K562 (cell line): ENCODE data around the gene MBP. TPM values are rescaled to one million over a fixed set of nuclear protein-coding genes. Genes with fewer than 3 reads are reported as not detected.

ENCODE experiments used
- ATAC-seq: fragments of 200-7000 bp; cut with Tn5 transposase; 3 replicates; pipeline ENCODE4 v1.9.1; 2020; ENCODE audit warnings: moderate library complexity
- BruUV-seq: library from RNA; stranded (reverse); fragments of 400-500 nt; replicated peaks from 2 replicates; lab custom pipeline; 2021; lab: Mats Ljungman, UMichigan
- CTCF ChIA-PET: fragments of 300-600 bp; formaldehyde crosslinking; extraction: SDS; loops from one replicate; lab custom pipeline; 2021; ENCODE audit warnings: low intra/inter-chr PET ratio; lab: Yijun Ruan, JAX
- POLR2A ChIA-PET: fragments of 300-600, 350-650 bp; sonication (Branson Sonifier 250); formaldehyde crosslinking; extraction: SDS; loops from one replicate; lab custom pipeline; 2021; ENCODE audit warnings: antibody characterized with exemption, inconsistent platforms; lab: Yijun Ruan, JAX
- DNase-seq, 4 experiments: peaks; one replicate each; pipeline versions ENCODE4 v3.0.0 to v3.0.0-alpha.2; 2011 to 2018; ENCODE audit warnings: low spot score in 3 of 4, mixed read lengths in 3 of 4; ENCODE audit errors: extremely low read depth in 1 of 4
- FAIRE-seq: peaks from 2 replicates; lab custom pipeline; 2011; peaks lifted over from hg19 to GRCh38; lab: Jason Lieb, UNC
- H2AFZ ChIP-seq: 2 replicates; pipeline ENCODE4 v1.6.0; 2011; ENCODE audit warnings: low read depth, low read length, control low read depth, inconsistent platforms
- H3K27ac ChIP-seq: fragments of 200-600 bp; 3 replicates; pipeline ENCODE4 v1.8.0; 2011; ENCODE audit warnings: low read depth, mild to moderate bottlenecking, control low read depth, inconsistent platforms, low read length, moderate library complexity, mixed read lengths; ENCODE audit errors: extremely low read depth
- H3K27me3 ChIP-seq, 2 experiments: fragments of 300-600 bp in 1 of 2; 2 replicates in 1 of 2; 3 replicates in 1 of 2; pipeline versions ENCODE4 v1.6.0 to v1.8.0; 2011; ENCODE audit warnings: inconsistent platforms in 2 of 2, low read length in 2 of 2, mild to moderate bottlenecking in 1 of 2, mixed read lengths in 1 of 2, moderate library complexity in 1 of 2; ENCODE audit not compliant: control insufficient read depth in 2 of 2, insufficient read depth in 2 of 2
- H3K36me3 ChIP-seq: fragments of 300-600 bp; 3 replicates; pipeline ENCODE4 v1.8.0; 2011; ENCODE audit warnings: mild to moderate bottlenecking, low read length, inconsistent platforms; ENCODE audit not compliant: control insufficient read depth, insufficient read depth
- H3K4me1 ChIP-seq, 2 experiments: fragments of 200-600 bp in 1 of 2; replicated peaks in 1 of 2; 2 replicates in 1 of 2; 3 replicates in 1 of 2; pipeline versions ENCODE4 v1.5.1 to v1.8.0; 2011; ENCODE audit warnings: inconsistent platforms in 2 of 2, low read length in 2 of 2, mild to moderate bottlenecking in 1 of 2, mixed read lengths in 1 of 2, moderate library complexity in 1 of 2; ENCODE audit not compliant: control insufficient read depth in 2 of 2, insufficient read depth in 2 of 2
- H3K4me2 ChIP-seq: 2 replicates; pipeline ENCODE4 v1.6.1; 2011; ENCODE audit warnings: low read length, control low read depth, inconsistent platforms, mixed read lengths; ENCODE audit not compliant: insufficient read depth
- H3K4me3 ChIP-seq: fragments of 200-600 bp; sonication (generic), shearing (Covaris generic); 2 replicates; pipeline ENCODE4 v1.5.1; 2016; ENCODE audit warnings: control low read depth, inconsistent platforms
- H3K79me2 ChIP-seq: fragments of 200-600 bp; 3 replicates; pipeline ENCODE4 v1.8.0; 2011; ENCODE audit warnings: low read length, inconsistent platforms; ENCODE audit not compliant: control insufficient read depth, insufficient read depth
- H3K9ac ChIP-seq, 2 experiments: 2 replicates each; pipeline versions ENCODE4 v1.6.0 to v1.6.1; 2011; ENCODE audit warnings: low read depth in 2 of 2, low read length in 2 of 2, control low read depth in 1 of 2, inconsistent platforms in 1 of 2, mild to moderate bottlenecking in 1 of 2, mixed read lengths in 1 of 2; ENCODE audit not compliant: insufficient read depth in 1 of 2
- H3K9me1 ChIP-seq: one replicate; pipeline ENCODE4 v1.6.0; 2011; ENCODE audit warnings: inconsistent platforms, mild to moderate bottlenecking, low read length, moderate library complexity; ENCODE audit not compliant: control insufficient read depth, insufficient read depth
- H3K9me3 ChIP-seq: replicated peaks from 2 replicates; pipeline ENCODE4 v1.5.1; 2011; ENCODE audit warnings: low read depth, low read length, inconsistent platforms; ENCODE audit not compliant: control insufficient read depth, insufficient read depth
- H4K20me1 ChIP-seq: replicated peaks from 2 replicates; pipeline ENCODE4 v1.6.1; 2011; ENCODE audit warnings: low read length, inconsistent platforms, mixed read lengths; ENCODE audit not compliant: control insufficient read depth, insufficient read depth
- ARHGAP35 ChIP-seq: fragments of 450-650 bp; IDR thresholded peaks from 2 replicates; pipeline ENCODE4 v1.6.1; 2018; ENCODE audit not compliant: partially characterized antibody
- CHAMP1 ChIP-seq: fragments of 450-650 bp; IDR thresholded peaks from 2 replicates; pipeline ENCODE4 v1.6.1; 2016; ENCODE audit warnings: mild to moderate bottlenecking
- CHCHD3 ChIP-seq: fragments of 250-450 bp; sonication (Bioruptor Pico); IDR thresholded peaks from 2 replicates; pipeline ENCODE4 v2.1.2; 2022; ENCODE audit warnings: mild to moderate bottlenecking
- CREB1 ChIP-seq, 2 experiments: sonication (generic) in 1 of 2; formaldehyde crosslinking in 1 of 2; IDR thresholded peaks; 2 replicates each; pipeline versions ENCODE4 v1.6.1 to v1.8.0; 2012 to 2022; ENCODE audit warnings: inconsistent platforms in 1 of 2, mild to moderate bottlenecking in 1 of 2, missing genetic modification reagents in 1 of 2, moderate library complexity in 1 of 2
- ETS1 ChIP-seq: conservative IDR thresholded peaks from 2 replicates; pipeline ENCODE4 v1.6.1; 2011; ENCODE audit warnings: low read depth, mild to moderate bottlenecking, low read length; ENCODE audit not compliant: control insufficient read depth
- HMG20B ChIP-seq: fragments of 250-450 bp; sonication (Bioruptor Pico); IDR thresholded peaks from 2 replicates; pipeline ENCODE4 v1.5.0; 2021; ENCODE audit warnings: mild to moderate bottlenecking
- IRF1 ChIP-seq: sonication (generic); formaldehyde crosslinking; IDR thresholded peaks from 2 replicates; pipeline ENCODE4 v1.8.0; 2022; ENCODE audit warnings: missing genetic modification reagents, mild to moderate bottlenecking, borderline replicate concordance
- KDM4B ChIP-seq, 2 experiments: fragments of 450-650 bp in 1 of 2; sonication (generic) in 1 of 2; IDR thresholded peaks; 2 replicates each; pipeline ENCODE4 v1.6.1; 2016 to 2017; ENCODE audit warnings: borderline replicate concordance in 2 of 2, antibody characterized with exemption in 1 of 2, low read depth in 1 of 2, mild to moderate bottlenecking in 1 of 2
- KLF13 ChIP-seq: fragments of 450-650 bp; IDR thresholded peaks from 2 replicates; pipeline ENCODE4 v1.6.1; 2016; ENCODE audit warnings: missing genetic modification characterization, low read depth, mild to moderate bottlenecking, missing compliant biosample characterization, moderate library complexity, borderline replicate concordance
- NCOA2 ChIP-seq, 2 experiments: fragments of 450-650 bp; IDR thresholded peaks; 2 replicates each; pipeline ENCODE4 v1.6.1; 2018; ENCODE audit warnings: mild to moderate bottlenecking in 2 of 2, moderate library complexity in 1 of 2; ENCODE audit not compliant: partially characterized antibody in 2 of 2
- NELFE ChIP-seq: IDR thresholded peaks from 2 replicates; pipeline ENCODE4 v1.6.1; 2011; ENCODE audit warnings: mild to moderate bottlenecking; ENCODE audit not compliant: insufficient read depth, insufficient read length
- SAP30 ChIP-seq: fragments of 200-600 bp; sonication (generic); IDR thresholded peaks from 2 replicates; pipeline ENCODE4 v1.6.1; 2012; ENCODE audit warnings: borderline replicate concordance, low read depth, mild to moderate bottlenecking, moderate library complexity, low read length, control low read depth, inconsistent platforms; ENCODE audit not compliant: insufficient read depth, poor library complexity, severe bottlenecking
- SPI1 ChIP-seq: IDR thresholded peaks from 2 replicates; pipeline ENCODE4 v1.6.1; 2011; ENCODE audit warnings: low read depth, low read length, control low read depth, borderline replicate concordance
- ZNF551 ChIP-seq: fragments of 250-450 bp; sonication (Bioruptor Pico); IDR thresholded peaks from 2 replicates; pipeline ENCODE4 v1.5.0; 2021; ENCODE audit warnings: mild to moderate bottlenecking, moderate library complexity
- ZNF583 ChIP-seq: fragments of 250-450 bp; sonication (Bioruptor Pico); IDR thresholded peaks from 2 replicates; pipeline ENCODE4 v1.4.0; 2020
- WGBS: fragments of 100-300 bp; shearing (Covaris generic); methylation state at CpG from one replicate; pipeline ENCODE4 v1.1.6; 2016; ENCODE audit warnings: low coverage, mixed read lengths; ENCODE audit not compliant: insufficient coverage; ENCODE audit errors: missing lambda C conversion rate; 5-methylcytosine and 5-hydroxymethylcytosine counted together
- in situ Hi-C: fragments of 300-500 bp; cut with MboI; formaldehyde crosslinking; loops from 4 replicates; pipeline ENCODE4 v1.15.0; 2018; ENCODE audit warnings: inconsistent platforms, mixed read lengths
- intact Hi-C: fragments of 100-400 bp; cut with micrococcal nuclease; formaldehyde crosslinking; loops from 2 replicates; pipeline ENCODE4 v1.14.2; 2022
- polyA plus RNA-seq, 8 experiments: library from polyadenylated mRNA; depleted of rRNA in 4 of 8; stranded (reverse) in 5 of 8; unstranded in 3 of 8; fragments of >200 nt; fragmentation: Nextera tagmentation in 2 of 8; fragmentation: Illumina TruSeq in 1 of 8; extraction: Ambion mirVana in 2 of 8; extraction: Trizol in 1 of 8; gene quantifications; 2 replicates each; pipeline versions ENCODE4 v1.2.1 to v1.2.3, GENCODE V29; 2011 to 2014; ENCODE audit warnings: inconsistent platforms in 1 of 8, missing spikeins in 1 of 8
- total RNA-seq, 7 experiments: library from RNA; depleted of rRNA in 6 of 7; stranded (reverse); fragments of >200 nt in 6 of 7; fragmentation: Illumina TruSeq in 2 of 7; extraction: Trizol in 2 of 7; gene quantifications; 2 replicates each; pipeline versions ENCODE4 v1.2.1 to v1.2.3, GENCODE V29; 2011 to 2021; ENCODE audit warnings: low replicate concordance in 1 of 7

Gene MBP
- total and polyA plus RNA-seq, 9 of the 15 experiments (the other 6 are each of a cell fraction or from before 2014, with no cell fraction given): 0.09 TPM; not detected in 8

- Histone ChIP-seq H3K9me1 (no peaks in the 10 kb centered on the region), H3K36me3 (no peaks in the 10 kb centered on the region), H3K27me3 (peaks cover 0 to 18% of the 10 kb centered on the region in 2 experiments; a peak in 3 of 5 replicates), H3K79me2 (no peaks in the 10 kb centered on the region), H4K20me1 (no peaks in the 10 kb centered on the region), H3K4me3 (no peak overlapping the region), H3K27ac (no peak overlapping the region), H3K4me2 (no peak overlapping the region), H3K9ac (no peak overlapping the region), H3K9me3 (no peaks in the 10 kb centered on the region), H3K4me1 (no peaks in the 10 kb centered on the region), H2AFZ (no peak overlapping the region)
- in situ Hi-C loops (no loop called here), intact Hi-C loops (no loop called here)
- POLR2A ChIA-PET: no interaction called here
- no peak for ATAC-seq
- CTCF ChIA-PET: no interaction called here
- WGBS: under 1% methylated on average over 11 of the region's 13 CpGs
- no peak for DNase-seq
- no TSS peak for BruUV-seq
- no peak for FAIRE-seq
- TF ChIP-seq ZNF551 (CRISPR knock-in tag): no peak
- TF ChIP-seq KDM4B (IDR thresholded peaks at IDR 0.05; ENCODE audit: borderline replicate concordance in 2 of 2, low read depth in 1 of 2): no peak
- TF ChIP-seq ETS1: no peak
- no peak for TF ChIP-seq CREB1 (IDR thresholded peaks at IDR 0.05)
- no peak for TF ChIP-seq CREB1 (CRISPR knock-in tag; IDR thresholded peaks at IDR 0.05)
- no peak for TF ChIP-seq NELFE
- TF ChIP-seq ZNF583: no peak
- TF ChIP-seq IRF1: no peak
- TF ChIP-seq CHCHD3 (CRISPR knock-in tag): no peak
- TF ChIP-seq KLF13 (tag): no peak
- no peak for TF ChIP-seq SPI1
- TF ChIP-seq NCOA2 (IDR thresholded peaks at IDR 0.05; ENCODE audit: partially characterized antibody in 2 of 2): no peak
- no peak for TF ChIP-seq CHAMP1
- TF ChIP-seq SAP30: no peak
- no peak for TF ChIP-seq HMG20B (CRISPR knock-in tag)
- TF ChIP-seq ARHGAP35: no peak
Measured at GRCh38 chr18:77095391-77096371, 36.9 kb downstream of the MBP start.
